Posterior cingulate gyrus (tissue), 11 donors: Measurements from ENCODE around the gene SPHK2.
"Not testable (repeated sequence)": the region's sequence is repeated elsewhere in the genome, so short reads cannot be mapped to it uniquely, and the experiment has no call there.

ENCODE experiments used
- DNase-seq, 10 donors: peaks; one replicate each; pipeline versions ENCODE4 v3.0.0 to v3.0.0-alpha.2; 2020 to 2021; ENCODE audit warnings: mixed read lengths in 3 of 10
- intact Hi-C: fragments of 100-400 bp; cut with DNase I; formaldehyde crosslinking; loops from one replicate; pipeline ENCODE4 v1.15.1; 2023

Gene SPHK2

GRCh38 chr19:48673436-48674100 lies 54.3 kb downstream of the SPHK2 start:
- DNase-seq: peak in 1 of 10 donors; percentile 59
- intact Hi-C loops: no loop called here

DNA sequence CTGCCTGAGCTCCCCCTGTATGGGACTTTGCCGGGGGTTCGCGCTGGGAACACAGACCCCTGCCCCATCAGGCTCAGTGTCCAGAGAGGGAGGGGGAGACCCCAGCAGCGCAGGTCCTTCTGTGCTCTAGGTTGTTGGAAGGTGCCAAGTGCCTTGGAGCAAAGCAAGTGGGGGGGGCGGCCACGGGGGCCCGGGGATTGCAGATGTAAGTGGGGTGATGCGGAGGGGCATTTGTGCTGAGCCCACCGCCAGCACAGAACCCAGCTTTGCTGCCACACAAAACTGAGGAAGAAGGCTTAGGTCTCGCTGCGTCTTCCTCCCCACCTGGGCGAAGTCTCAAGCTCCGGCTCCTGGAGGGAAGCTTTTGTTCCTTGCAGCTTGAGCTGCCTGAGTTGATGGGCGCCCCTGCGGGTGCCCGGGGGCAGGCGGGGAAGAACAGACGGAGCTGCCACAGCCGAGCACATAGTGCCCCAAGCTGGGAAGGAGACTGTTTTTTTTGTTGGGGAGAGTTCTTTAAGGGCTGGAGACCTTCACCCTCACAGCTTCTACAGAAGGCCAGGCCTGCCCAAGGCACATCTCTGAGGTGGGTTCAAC lies 55.0 kb downstream of the SPHK2 start:
- intact Hi-C loops: no loop called here
- peak in 1 of 10 donors; percentile 64 for DNase-seq

GRCh38 chr19:48674921-48675824 lies 55.9 kb downstream of the SPHK2 start:
- DNase-seq: peak; percentile 75 to 97 (median 88)
- intact Hi-C loops: loop anchor here (5.0 kb wide), 1 partner anchor 37 kb away; no protein-coding TSS in a partner anchor

DNA sequence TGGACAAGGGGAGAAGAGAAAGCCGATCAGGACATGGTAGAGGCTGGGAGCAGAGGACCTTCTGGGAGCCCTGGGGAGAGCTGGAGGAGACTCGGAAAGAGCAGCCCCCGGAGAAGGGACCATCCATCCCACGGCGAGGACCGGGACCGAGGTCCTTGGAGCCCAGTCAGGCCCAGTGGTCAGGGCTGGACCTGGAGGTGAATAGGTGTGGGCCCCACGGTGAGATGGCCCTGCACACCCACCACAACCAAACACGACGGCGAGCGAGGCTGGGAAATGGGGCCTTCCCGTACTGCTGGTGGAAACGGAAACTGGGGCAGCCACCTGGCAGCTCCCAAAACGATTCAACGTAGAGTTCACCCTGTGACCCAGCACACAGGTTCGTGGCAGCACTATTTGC lies 57.2 kb downstream of the SPHK2 start:
- intact Hi-C loops: loop anchor here (5.0 kb wide), 1 partner anchor 36 kb away; no protein-coding TSS in a partner anchor
- no peak for DNase-seq

GRCh38 chr19:48676887-48677286 lies 57.6 kb downstream of the SPHK2 start:
- peak in 1 of 10 donors; percentile 27 for DNase-seq
- intact Hi-C loops: loop anchor here (5.0 kb wide), 1 partner anchor 35 kb away; no protein-coding TSS in a partner anchor

DNA sequence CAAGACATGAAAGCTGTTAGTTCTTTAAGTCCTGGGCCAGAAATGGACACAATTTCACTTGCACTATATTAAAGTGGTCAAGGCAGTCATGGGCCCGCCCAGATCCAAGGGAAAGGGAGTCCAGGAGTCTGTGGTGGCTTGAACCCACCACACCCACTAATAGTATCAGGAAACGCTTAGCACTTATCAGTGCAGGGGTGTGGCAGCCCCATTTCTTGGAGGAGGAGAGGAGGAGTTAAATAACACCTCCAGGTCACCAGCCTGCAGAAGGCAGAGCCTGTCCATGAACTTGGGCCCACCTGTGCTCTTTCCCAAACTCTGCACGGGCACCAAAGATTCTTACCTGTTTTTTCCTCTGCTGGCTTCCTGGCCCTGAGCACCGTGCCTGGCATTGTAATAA lies 58.9 kb downstream of the SPHK2 start:
- intact Hi-C loops: loop anchor here (5.0 kb wide), 1 partner anchor 34 kb away; no protein-coding TSS in a partner anchor
- DNase-seq: no peak

DNA sequence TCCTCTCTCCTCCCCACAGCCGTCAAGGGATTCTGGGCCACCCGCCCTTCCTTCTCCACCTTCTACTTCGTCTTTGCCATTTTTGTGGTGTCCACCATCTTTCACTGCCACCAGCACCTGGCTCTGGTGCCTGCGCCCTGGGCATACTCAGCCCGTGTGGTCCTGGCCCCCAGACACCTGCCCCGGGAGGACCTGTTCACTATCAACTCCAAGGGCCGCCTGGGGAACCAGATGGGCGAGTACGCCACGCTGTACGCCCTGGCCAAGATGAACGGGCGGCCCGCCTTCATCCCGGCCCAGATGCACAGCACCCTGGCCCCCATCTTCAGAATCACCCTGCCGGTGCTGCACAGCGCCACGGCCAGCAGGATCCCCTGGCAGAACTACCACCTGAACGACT lies 60.7 kb downstream of the SPHK2 start:
- DNase-seq: peak in 1 of 10 donors; percentile 38
- intact Hi-C loops: not testable (repeated sequence)
